ENCODE data around the gene RNF40.

The RNF40 gene

DNA sequence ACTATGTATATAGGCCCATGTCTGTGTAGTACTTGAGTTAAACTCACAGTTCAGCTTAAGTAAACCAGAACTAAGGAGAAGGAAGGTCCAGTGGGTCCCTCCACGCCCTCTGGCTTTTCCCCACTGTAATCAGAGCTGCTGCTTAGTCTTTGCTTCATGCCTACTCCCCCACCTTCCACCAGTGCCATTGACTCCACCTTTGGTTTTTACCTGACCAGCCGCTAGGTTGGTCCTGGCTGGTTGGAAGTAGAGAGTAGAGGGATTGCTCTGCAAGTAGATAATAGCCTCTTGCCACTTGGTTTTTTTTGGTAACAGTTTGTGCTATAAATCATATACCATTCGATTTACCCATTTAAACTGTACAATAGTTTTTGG lies 36.7 kb upstream of the RNF40 start:
- Mint-ChIP-seq H3K9me3 (no peaks in the 10 kb centered on the region), H3K36me3 (ENCODE audit: low read depth) (peaks cover 85% of the 10 kb centered on the region), H3K27me3 (ENCODE audit: low read depth) (no peaks in the 10 kb centered on the region), H3K4me3 (no peak overlapping the region), H3K4me1 (no peaks in the 10 kb centered on the region), H3K27ac (no peak overlapping the region)
- TF ChIP-seq CTCF (IDR thresholded peaks at IDR 0.05; ENCODE audit: unreplicated experiment in 3 of 3), result no peak

- Mint-ChIP-seq H3K36me3 (ENCODE audit: low read depth) (peaks cover 71% of the 10 kb centered on the region), H3K27me3 (ENCODE audit: low read depth) (no peaks in the 10 kb centered on the region), H3K27ac (peak overlapping the region in 1 of 3 experiments; percentile 33), H3K9me3 (no peaks in the 10 kb centered on the region), H3K4me1 (no peaks in the 10 kb centered on the region), H3K4me3 (no peak overlapping the region)
- no peak for TF ChIP-seq CTCF (IDR thresholded peaks at IDR 0.05; ENCODE audit: unreplicated experiment in 3 of 3)
Observed at GRCh38 chr16:30728321-30728720, 33.8 kb upstream of the RNF40 start.

DNA sequence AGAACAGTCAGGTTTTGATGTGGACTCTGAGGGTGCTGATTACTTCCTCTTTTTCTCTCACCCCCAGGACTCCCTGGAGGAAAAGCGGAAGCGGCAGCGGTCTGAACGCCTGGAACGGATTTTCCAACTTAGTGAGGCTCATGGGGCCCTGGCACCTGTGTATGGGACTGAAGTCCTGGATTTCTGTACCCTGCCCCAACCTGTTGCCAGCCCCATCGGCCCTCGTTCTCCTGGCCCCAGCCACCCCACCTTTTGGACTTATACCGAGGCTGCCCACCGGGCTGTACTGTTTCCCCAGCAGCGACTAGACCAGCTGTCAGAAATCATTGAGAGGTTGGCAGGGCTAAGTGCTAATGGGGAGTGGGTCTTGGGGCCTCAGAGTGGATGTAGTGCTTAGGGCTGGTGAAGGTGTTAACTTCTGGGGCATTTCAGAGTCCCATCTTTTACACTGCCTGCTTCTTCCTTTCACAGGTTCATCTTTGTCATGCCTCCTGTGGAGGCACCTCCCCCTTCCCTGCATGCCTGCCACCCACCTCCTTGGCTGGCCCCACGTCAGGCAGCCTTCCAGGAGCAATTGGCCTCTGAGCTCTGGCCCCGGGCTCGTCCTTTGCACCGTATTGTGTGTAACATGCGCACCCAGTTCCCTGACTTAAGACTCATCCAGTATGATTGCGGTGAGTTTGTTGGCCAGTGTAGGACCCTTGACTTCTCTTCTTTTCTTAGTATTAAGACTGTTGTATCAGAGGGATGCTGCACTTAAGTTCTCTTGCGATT lies 33.0 kb upstream of the RNF40 start:
- no peak overlapping the region for H3K27ac Mint-ChIP-seq
- TF ChIP-seq CTCF (IDR thresholded peaks at IDR 0.05; ENCODE audit: unreplicated experiment in 3 of 3), result no peak
- no peaks in the 10 kb centered on the region for H3K9me3 Mint-ChIP-seq
- no peak overlapping the region for H3K4me3 Mint-ChIP-seq
- H3K36me3 Mint-ChIP-seq (ENCODE audit: low read depth), result peaks cover 69% of the 10 kb centered on the region
- H3K4me1 Mint-ChIP-seq, result no peaks in the 10 kb centered on the region
- H3K27me3 Mint-ChIP-seq (ENCODE audit: low read depth), result no peaks in the 10 kb centered on the region

DNA sequence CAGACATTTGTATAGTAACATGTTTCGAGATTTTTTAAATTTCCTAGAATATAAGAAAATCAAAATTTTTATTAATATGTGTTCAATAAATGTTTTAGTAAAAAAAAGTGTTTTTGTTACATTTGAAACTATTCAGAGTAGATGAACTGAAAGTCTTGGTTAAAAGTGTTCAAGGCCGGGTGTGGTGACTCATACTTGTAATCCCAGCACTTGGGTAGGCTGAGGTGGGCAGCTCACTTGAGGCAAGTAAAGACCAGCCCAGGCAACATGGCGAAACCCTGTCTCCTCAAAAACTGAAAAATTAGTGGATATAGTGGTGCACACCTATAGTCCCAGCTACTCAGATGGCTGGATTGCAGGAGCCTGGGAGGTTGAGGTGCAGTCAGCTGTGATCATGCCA lies 30.7 kb upstream of the RNF40 start:
- H3K4me3 Mint-ChIP-seq, result no peak overlapping the region
- TF ChIP-seq CTCF (IDR thresholded peaks at IDR 0.05; ENCODE audit: unreplicated experiment in 3 of 3), result no peak
- H3K36me3 Mint-ChIP-seq (ENCODE audit: low read depth), result peaks cover 65% of the 10 kb centered on the region
- no peak overlapping the region for H3K27ac Mint-ChIP-seq
- no peaks in the 10 kb centered on the region for H3K9me3 Mint-ChIP-seq
- no peaks in the 10 kb centered on the region for H3K27me3 Mint-ChIP-seq (ENCODE audit: low read depth)
- no peaks in the 10 kb centered on the region for H3K4me1 Mint-ChIP-seq

DNA sequence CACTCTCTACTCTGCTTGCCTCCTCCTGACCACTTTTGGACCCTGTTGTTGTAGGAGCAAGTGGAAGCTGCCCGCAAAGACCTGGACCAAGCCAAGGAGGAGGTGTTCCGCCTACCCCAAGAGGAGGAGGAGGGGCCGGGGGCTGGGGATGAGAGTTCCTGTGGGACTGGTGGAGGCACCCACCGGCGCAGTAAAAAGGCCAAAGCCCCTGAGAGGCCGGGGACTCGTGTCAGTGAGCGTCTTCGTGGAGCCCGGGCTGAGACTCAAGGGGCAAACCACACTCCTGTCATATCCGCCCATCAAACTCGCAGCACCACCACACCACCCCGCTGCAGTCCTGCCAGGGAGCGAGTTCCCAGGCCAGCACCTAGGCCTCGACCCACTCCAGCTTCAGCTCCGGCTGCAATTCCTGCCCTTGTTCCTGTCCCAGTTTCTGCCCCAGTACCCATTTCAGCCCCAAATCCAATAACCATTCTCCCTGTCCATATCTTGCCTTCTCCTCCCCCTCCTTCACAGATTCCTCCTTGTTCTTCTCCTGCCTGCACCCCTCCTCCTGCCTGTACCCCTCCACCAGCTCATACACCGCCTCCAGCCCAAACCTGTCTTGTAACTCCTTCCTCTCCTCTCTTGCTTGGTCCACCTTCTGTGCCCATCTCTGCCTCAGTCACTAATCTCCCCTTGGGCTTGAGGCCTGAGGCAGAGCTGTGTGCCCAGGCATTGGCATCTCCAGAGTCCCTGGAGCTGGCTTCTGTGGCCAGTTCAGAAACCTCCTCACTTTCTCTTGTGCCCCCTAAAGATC lies 24.9 kb upstream of the RNF40 start:
- H3K27ac Mint-ChIP-seq, result no peak overlapping the region
- no peak for TF ChIP-seq CTCF (IDR thresholded peaks at IDR 0.05; ENCODE audit: unreplicated experiment in 3 of 3)
- H3K4me3 Mint-ChIP-seq, result no peak overlapping the region
- H3K27me3 Mint-ChIP-seq (ENCODE audit: low read depth), result no peaks in the 10 kb centered on the region
- H3K9me3 Mint-ChIP-seq, result no peaks in the 10 kb centered on the region
- H3K36me3 Mint-ChIP-seq (ENCODE audit: low read depth), result peaks cover 62% of the 10 kb centered on the region
- H3K4me1 Mint-ChIP-seq, result peaks cover 7% of the 10 kb centered on the region
